Activated effector memory CD4-positive, alpha-beta T cell treated with anti-CD3 and anti-CD28 coated beads, Interleukin-2, amount 50 U/mL, for 16 hours (primary cell): Measurements from ENCODE around the gene MFRP.

Source experiments
- DNase-seq: peaks from one replicate; pipeline ENCODE4 v3.0.0-alpha.2; 2020

Gene MFRP

DNA sequence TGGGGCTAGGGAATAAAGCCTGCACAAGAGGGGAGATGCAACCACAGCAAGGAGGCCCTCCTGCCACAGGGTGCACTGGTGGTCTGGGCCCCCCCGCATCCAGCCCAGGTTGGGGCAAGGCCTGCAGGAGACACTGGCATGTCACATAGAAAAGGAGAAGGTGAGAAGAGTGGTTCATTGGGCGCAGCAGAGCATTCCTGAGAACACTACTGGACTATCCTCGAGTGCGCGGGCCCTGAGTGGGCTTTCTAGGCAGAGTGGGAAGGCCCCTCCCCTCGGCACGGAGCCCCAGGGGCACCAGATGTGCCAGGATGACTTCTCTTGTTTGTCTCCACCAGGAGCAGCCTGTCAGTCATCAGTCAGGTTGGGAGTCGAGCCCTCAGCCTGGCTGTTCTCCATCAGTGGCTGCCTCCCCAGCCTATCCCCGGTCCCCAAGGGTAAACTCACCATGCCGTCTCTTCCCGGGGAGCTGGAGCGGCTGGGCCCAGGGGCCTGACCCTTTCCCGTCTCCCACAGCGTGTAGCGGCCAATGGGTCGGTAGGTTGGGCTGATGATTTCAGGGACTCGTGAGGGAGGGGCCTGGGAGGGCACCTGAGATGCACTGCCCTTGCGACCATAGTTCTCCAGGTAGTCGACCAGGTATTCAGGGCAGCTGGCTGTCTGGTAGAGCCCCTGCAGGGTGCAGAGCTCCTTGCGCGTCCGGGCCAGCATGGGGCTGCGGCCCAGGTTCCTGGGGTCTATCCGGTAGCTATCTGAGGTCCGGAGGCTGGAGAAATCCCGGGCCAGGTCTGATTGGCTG lies 26.0 kb upstream of the MFRP start:
- no peak for DNase-seq

GRCh38 chr11:119371778-119372182 lies 25.3 kb upstream of the MFRP start:
- peak; percentile 22 for DNase-seq

GRCh38 chr11:119371067-119371601 lies 24.6 kb upstream of the MFRP start:
- DNase-seq = peak; percentile 49

GRCh38 chr11:119370486-119371046 lies 24.1 kb upstream of the MFRP start:
- peak; percentile 55 for DNase-seq

DNA sequence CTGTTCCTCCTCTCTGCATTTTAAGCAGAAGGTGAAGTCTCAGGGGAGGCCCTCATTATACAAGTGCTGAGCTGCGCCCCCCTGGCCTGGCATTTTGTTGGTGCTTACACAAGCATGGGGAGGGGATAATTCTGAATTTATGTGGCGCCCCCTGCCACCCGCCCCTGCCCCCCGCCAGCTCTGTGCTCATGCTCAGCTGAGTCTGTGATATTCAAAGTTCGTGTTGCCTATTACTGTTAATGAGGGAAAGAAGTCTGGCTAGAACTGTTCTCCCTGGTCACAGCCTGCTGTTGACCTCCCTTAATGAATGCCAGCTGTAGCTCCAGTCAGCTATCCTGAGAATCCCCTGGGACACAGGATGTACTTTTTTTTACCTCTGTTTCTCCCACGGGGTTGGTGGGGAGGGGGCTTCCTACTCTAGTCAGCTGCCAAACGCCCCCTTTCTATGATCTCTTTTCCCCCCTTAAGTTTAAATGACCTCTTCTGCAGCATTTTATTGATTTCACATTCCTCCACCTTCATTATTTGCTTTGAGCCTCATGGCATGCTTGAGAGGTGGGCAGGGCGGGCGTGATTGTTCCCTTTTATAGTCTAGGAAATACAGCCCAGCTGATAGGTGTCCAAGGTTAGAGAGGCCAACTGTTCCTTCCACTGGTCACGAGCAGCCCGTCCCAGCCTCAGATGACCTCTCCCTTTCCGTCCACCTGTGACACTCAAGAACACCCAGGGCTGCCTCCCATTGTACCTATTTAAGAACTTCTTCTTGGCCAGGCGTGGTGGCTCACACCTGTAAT lies 22.8 kb upstream of the MFRP start:
- DNase-seq = peak; percentile 16

DNA sequence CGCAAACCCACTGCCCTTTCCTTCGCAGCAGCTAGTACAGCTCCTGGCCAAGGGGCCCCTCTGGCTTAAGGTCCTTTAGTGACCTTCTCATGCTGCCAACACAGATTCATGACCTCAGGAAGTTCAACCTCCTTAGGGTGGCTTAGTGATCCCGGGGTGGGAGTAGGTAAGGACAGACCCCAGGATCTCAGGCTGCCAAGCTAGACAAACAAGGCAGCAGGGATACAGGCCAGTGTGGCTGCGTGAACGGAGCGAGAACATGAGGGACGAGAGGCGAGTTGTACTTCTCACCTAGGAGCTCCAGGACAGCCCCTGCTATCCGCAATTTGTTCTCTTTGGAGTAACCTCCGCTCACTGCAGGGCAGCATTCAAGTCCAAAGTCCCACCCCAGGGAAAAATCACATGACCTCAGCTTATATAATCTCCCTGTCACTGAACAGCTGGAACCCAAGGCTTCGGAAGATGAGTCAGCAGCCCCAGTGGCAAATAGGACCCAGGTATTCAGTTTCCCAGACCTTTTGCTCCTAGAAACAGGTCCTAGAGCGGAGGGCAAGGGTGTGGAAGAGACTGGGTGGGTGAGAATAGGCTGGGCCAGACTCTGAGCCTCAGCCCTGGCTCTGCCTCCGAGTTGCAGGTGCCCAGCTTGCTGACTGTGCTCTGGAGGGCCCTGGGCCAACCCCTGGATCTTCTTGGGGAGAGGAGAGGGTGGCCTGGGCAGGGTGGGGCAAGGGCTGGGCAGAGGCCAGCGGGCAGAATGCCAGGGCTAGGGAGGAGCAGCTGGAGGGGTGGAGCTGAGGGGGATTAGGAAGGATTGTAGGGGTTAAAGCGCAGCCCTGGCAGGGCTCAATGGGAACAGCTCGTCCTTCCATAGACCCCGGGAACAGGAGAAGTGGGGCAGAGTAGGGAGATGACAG lies 21.9 kb upstream of the MFRP start:
- DNase-seq = no peak

DNA sequence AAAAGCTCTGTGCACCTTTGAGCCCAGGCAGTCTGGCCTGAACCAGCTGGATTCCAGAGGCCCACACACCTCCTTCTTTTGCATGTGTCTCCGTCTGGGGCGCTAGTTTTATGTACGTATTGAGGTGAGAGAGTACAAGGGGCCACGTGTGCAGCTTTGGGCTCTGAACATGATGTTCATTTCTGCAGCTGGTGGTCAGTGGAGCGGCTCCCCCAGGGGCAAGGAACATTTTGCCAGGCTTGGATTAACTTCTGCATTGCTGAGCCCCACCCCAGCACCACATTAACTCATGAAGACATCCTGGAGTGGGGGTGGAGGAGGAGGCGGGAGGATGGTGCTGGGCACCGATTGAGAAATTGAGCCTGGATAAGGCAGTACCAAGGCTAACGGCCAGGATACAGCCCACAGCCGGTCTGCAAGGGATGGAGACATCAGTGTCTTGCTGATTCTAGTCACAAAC lies 21.2 kb upstream of the MFRP start:
- DNase-seq = no peak

DNA sequence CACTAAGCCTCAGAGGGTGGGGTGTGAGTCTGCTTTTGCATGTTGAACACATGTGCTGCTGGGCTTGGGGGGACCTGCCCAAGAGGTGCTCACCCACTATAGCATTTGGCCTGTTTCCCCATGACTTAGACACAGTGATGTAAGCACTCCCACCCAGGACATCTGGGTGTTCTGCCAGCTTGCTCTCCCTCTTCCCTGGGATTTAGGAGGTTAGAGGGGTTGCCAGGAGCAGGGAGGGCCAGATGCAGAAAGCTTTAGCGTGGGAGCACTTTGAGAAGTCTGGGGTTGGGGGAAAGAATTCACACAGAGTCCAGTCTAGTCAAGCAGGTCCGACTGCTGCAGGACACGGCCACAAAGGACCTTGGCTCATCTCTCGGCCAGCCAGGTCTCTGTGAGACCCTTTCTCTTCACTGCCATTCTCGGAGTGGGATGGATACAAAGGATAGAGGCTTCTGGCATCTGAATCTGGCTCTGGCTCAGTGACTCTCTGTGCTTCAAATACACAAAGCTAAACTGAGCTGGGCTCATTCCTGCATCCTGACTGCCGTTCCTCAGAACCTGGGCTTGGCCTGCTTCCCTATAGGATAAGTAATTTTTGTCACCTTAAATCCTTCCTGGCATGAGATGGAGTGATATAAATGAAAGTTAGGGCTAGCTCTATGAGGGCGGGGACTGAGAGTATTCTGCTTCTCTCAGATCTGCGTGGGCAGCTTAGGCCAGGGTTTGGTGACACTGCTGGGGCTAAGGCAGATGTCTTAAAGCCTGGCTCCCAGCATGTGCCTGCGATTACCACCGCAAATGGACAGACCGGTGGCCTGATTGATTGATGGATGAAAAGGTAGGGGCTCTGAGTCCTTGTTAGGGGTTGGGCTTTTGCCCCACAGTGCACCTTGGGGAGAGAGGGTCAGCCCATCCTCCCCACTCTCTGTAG lies 20.4 kb upstream of the MFRP start:
- no peak for DNase-seq

- DNase-seq = no peak
Measured at GRCh38 chr11:119365071-119365591, 18.6 kb upstream of the MFRP start.

DNA sequence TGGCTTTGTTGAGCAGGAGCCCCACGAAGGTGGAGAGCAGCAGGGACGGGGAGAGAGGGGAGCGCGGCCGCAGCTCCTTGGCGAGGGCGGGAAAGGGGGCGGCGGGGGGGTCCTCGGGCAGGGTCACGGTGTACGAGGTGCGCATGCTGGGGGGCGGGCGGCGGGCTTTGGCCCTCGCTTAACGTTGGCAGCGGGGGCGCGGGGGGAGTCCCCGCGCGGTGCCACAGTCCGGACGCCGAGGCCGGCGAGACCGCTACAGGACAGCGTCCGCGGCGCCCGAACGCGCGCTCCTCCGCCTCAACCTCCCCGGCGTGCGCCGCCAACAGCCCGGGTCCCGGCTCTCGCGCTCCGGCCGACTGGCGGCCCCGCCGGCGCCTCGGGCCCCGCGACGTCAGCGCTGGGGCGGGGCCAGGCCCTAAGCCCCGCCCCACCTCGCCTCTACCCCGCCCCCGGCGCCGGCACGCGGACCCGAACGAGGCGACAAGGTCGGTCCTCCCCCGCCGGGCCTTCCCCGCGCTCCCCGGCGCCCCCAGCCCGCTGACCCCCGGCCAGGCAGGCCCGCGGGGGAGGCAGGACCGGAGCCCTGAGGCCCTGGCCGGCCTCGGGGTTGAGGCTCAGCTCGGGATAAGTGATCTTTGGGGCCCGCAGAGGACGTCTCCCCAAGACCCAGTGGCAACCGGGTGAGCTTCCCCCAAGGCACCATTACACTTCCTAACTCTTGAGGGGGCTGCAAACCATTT lies 17.5 kb upstream of the MFRP start:
- peak; percentile 85 for DNase-seq

- no peak for DNase-seq
Measured at GRCh38 chr11:119363081-119363850, 16.8 kb upstream of the MFRP start.

- DNase-seq = no peak
Measured at GRCh38 chr11:119362741-119363080, 16.2 kb upstream of the MFRP start.

DNA sequence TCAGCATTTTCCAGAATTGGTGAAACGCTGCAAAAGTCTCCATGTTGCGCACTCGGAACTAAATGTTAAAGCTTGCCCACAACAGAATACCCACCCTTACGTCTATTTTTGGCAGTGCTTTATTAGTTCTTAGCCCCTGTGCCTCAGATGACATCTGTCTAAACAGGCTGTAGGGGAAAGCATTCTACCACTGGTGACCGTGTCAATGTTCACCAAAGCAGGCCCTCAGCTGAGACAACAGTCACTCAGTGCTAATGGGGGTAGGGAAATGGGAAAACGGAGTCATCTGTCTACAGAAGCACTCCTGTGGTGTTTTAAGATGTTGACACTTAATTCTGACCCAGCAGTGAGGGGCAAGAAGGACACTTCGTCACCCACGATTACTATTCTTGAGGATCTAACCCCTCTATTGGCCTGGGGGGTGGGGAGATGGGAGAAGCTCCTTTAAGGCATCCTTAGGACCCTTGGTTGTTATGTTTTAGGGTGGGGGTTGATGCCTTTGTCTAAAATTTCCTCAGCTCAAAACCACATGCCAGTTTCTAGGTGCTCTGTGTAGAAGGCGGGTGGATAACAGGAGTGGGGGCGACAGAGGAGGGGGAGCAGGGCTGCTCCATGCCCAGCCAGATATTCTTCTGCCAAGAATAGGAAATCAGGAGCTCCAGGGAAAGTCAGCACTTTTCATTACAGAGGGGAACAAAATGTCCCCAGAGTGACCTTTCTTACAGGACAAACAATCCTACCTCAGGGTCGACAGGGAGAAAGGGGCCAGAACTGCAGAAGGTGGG lies 15.6 kb upstream of the MFRP start:
- DNase-seq = no peak

DNA sequence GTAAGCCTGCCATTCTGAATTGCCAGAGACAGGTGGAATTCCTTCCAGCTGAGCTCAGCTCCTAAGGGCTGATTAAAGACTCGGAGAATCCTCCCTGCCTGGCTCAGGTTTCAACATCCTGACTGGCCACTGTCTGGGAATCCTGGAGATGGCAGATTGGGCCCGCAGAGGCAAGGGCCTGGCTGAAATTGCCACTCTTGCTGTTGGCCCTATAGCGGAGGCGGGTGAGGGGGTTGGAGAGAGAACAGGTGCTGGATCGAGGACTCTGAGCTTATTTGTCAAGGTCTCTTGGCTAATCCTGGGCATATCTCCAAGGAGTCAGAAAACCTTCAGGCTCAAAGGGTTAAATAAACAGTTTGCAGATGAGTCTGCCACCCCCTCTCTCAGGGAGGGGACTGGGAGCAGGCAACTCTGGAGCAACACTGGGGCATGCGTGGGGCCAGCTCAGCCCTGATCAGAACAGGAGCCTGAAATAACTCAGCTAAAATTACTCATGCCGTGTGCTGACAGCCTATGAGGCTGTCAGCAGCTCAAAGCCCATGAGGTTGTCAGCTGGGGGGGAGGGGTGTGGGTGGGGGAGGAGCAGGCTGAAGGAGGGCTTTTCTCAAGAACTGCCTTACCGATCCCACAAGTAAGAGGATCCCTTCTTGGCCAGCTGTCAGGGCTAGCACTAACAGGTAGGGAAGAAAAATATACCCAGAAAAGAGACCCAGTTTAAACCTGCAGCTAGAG lies 14.7 kb upstream of the MFRP start:
- no peak for DNase-seq

DNA sequence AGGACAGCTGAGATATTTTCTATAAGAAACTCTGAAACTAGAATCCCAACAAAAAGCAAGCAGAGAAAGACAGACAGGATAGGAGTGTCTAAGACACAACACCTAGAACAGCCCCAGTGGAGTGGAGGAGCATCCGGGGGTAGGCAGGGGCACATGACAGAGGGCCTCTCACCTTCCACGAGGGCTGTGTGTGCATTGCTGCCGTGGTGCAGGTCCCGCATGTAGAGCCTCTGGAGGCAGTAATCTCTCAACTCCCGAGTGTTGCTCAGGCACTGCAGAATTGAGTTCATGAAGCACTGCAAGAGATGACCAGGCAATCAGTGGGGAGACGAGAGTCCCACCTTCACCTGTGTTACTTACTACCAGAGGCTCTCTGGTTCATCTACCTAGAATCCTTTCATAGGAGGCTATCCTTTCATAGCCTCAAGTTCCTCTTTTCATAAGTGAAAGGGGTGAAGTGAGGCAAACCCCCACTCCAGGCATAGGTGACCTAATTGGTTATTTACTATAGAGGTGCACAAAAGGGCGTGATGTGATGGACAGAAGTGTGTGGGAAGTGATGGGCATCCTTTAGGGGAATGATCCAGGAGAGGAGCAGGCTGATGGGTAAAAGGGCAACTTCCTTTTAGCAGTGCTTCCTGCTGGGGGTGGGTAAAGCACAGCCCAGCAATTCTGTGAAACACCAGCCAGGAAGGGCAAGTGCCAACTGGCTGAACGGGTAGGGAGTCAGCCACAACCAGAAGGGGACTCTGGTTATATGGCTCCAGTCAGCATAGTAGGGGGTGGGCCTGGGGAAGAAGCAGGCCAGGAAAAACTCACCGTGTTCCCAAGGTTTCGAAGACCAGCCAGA lies 13.1 kb upstream of the MFRP start:
- DNase-seq = no peak

- DNase-seq = no peak
Measured at GRCh38 chr11:119357074-119357473, 10.6 kb upstream of the MFRP start.
